D721Med (cell line): ENCODE data around the gene TBC1D23.
"Not testable (repeated sequence)": the region's sequence is repeated elsewhere in the genome, so short reads cannot be mapped to it uniquely, and the experiment has no call there.

ENCODE experiments used
- DNase-seq: peaks from one replicate; pipeline ENCODE4 v3.0.0; 2011; ENCODE audit warnings: low spot score; ENCODE audit not compliant: insufficient read length
- FAIRE-seq: peaks from 2 replicates; lab custom pipeline; 2011; peaks lifted over from hg19 to GRCh38; lab: Jason Lieb, UNC
- TF ChIP-seq, protein P1 (sequence below): IDR thresholded peaks from 2 replicates; pipeline ENCODE4 v1.5.1; 2012; ENCODE audit warnings: mild to moderate bottlenecking, control low read depth; ENCODE audit not compliant: insufficient read depth; ENCODE audit errors: missing control alignments

Gene TBC1D23

DNA sequence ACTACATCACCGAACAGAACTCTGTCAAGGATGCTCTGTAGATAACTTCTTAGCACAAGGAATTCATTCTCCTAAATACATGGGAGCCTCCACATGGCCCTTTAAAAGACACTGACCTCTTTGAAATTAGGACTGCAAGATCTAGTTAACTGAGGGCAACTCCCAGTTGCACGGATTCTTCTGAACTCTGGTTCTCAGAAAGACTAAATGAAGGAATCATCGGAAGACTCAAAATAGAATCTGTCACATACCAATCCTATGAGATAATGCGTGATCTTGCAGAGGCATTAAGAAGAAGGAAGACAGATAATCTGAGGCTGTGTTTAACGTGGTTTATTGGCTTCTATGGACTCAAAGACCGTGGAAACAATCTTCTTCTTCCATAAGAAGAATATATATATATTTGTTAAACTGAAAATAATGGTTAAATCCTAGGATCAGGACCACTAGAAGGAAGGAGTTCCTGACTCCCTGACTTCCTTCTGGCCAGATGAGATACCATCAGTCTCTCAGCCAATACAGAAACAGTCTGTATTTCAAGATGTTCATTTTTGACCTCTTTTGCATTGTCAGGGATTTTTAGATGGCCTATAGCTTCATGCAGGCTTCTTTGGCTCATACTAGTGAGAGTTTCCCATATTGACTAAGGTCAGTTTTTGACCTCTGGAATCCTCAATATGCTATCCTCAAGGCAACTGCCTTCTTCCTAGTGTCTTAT lies 33.9 kb upstream of the TBC1D23 start:
- no peak for FAIRE-seq
- DNase-seq: no peak
- TF ChIP-seq, protein P1, sequence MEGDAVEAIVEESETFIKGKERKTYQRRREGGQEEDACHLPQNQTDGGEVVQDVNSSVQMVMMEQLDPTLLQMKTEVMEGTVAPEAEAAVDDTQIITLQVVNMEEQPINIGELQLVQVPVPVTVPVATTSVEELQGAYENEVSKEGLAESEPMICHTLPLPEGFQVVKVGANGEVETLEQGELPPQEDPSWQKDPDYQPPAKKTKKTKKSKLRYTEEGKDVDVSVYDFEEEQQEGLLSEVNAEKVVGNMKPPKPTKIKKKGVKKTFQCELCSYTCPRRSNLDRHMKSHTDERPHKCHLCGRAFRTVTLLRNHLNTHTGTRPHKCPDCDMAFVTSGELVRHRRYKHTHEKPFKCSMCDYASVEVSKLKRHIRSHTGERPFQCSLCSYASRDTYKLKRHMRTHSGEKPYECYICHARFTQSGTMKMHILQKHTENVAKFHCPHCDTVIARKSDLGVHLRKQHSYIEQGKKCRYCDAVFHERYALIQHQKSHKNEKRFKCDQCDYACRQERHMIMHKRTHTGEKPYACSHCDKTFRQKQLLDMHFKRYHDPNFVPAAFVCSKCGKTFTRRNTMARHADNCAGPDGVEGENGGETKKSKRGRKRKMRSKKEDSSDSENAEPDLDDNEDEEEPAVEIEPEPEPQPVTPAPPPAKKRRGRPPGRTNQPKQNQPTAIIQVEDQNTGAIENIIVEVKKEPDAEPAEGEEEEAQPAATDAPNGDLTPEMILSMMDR: no peak

DNA sequence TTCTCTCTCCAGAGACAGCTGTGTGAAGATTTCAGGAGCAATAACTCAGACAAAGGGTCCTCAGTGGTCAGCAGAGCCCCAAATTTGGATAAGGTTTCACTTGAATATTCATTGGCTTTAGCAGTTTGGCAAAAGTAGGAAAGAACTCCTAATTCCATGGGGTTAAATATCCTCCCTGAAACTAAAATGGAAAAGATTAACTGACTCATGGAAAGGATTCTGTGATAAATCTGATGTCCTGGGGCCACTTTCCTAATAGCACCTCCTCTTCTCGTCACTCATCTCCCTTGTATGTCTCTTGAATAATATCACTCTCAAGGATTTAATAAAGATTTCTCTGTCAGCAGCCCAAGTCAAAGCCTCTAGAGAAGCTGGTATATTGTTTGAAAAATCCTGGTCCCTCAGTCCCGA lies 33.3 kb upstream of the TBC1D23 start:
- FAIRE-seq: no peak
- TF ChIP-seq, protein P1: no peak
- no peak for DNase-seq

DNA sequence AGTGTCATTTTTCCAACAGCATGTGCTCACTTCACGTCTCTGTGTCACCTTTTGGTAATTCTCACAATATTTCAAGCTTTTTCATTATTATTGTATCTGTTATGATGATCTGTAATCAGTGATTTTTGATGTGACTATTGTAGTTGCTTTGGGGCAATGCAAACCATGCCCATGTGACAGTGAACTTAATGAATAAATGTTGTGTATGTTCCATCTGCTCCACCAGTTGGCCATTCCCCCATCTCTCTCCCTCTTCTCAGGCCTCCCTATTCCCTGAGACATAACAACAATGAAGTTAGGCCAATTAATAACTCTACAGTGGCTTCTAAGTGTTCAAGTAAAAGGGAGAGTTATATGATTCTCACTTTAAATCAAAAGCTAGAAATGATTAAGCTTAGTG lies 32.5 kb upstream of the TBC1D23 start:
- FAIRE-seq (no peak), DNase-seq (no peak)
- TF ChIP-seq, protein P1: no peak

DNA sequence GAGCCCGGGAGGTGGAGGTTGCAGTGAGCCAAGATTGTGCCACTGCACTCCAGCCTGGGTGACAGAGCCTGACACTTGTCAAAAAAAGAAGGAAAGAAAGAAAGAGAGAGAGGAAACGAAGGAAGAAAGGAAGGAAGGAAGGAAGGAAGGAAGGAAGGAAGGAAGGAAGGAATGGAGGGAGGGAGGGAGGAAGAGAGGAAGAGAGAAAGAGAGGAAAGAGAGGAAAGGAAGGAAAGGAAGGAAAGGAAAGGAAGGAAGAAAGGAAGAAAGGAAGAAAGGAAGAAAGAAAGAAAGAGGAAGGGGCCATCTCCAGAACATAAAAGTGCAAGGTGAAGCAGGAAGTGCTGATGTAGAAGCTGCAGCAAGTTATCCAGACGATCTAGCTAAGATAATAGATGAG lies 31.6 kb upstream of the TBC1D23 start:
- FAIRE-seq, DNase-seq: not testable (repeated sequence)

DNA sequence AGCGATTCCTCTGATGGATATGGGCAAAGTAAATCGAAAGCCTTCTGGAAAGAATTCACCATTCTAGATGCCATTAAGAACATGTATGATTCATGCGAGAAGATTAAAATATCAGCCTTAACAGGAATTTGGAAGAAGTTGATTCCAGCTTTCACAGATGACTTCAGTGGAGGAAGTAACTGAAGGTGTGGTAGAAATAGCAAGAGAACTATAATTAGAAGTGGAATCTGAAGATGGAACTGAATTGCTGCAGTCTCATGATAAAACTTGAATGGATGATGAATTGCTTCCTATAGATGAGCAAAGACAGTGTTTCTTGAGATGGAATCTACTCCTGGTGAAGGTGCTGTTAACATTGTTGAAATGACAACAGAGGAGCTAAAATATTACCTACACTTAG lies 30.1 kb upstream of the TBC1D23 start:
- no peak for FAIRE-seq
- TF ChIP-seq, protein P1: no peak
- no peak for DNase-seq

DNA sequence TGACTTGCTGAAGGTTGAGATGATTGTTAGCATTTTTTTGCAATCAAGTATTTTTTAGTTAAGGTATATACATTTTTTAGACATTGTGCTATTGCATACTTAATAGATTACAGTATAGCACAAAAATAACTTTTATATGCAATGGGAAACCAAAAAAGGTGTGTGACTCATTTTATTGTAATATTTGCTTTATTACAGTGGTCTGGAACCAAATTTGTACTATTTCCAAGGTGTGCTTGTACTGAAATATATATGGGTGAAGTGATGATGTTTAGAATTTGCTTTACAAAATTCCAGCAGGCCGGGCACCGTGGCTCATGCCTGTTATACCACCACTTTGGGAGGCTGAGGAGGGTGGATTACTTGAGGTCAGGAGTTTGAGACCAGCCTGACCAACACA lies 29.1 kb upstream of the TBC1D23 start:
- TF ChIP-seq, protein P1: no peak
- FAIRE-seq: no peak

DNA sequence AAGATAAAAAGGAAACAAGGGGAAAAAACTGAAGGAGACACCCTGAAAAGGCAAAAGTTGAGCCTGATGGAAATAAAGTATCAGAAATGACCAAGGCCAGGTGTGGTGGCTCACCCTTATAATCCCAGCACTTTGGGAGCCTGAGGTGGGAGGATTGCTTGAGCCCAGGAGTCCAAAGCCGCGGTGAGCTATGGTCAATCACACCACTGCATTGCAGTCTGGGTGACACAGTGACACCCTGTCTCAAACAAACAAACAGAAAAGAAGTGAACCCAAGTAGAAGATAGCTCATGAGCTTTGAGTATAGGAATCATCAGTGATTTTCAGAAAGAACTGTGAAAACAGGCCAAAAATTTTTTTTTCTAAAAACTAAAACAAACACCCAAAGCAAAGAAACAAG lies 26.4 kb upstream of the TBC1D23 start:
- FAIRE-seq (no peak), DNase-seq (no peak)
- TF ChIP-seq, protein P1: no peak

More for the DNA sequence above, 29.1 kb upstream of the TBC1D23 start:
- no peak for DNase-seq
